NCI-H2171 treated with DMSO at 0.1 percent for 48 hours (cell line): ENCODE measurements around the gene PRKCH.

Source experiments
- DNase-seq: peaks from one replicate; lab custom pipeline; 2025; lab: John Stamatoyannopoulos, UW

PRKCH gene

DNA sequence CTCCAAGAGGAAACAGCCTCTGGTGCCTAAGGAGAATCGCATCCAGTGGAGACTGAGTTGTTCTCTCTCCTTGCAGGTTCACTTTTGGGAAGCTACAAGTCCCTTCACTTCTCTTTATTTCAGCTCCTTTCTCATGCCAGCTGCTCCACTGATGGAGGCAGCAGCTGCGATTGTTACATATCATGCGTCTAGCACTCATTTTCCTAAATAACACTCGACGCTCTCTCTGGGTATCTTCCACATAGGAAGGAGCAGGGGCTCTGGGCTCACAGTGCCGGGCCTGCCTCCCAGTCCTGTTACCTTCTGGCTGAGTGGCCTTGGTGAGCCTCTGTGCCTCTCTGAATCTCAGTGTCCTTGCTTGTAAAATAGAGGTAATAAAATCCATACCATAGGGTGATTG lies 211.4 kb downstream of the PRKCH start:
- no peak for DNase-seq

DNA sequence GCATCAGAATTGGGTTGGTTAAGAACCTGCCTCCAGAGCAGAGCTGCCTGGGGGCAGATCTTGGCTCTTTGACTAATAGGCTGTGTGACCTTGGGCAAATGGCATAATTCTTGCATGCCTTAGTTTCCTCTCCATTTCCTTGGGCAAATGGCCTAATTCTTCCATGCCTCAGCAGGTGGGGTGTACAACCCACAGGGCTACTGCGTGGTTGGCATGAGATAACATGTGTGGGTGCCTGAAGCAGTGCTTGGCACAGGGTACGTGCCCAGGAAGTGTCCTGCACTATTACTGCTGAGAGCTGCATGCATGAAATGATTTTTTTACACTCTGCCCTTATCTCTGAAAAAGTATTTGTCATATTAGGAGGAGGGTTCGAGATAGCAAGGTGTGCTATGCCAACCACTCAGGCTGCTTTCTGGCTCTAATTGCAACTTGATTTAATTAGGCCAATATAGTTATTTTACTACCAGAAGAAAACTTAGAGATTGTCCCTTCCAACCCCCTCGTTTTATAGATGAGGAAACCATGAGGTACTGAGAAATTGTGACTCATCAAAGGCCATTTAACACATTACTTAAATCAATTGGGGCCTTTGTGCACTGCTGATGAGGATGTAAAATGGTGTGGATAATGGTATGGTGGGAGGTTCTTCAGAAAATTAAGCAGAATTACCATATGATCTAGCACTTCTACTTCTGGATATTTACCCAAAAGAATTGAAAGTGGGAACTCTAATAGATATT lies 212.3 kb downstream of the PRKCH start:
- no peak for DNase-seq

DNA sequence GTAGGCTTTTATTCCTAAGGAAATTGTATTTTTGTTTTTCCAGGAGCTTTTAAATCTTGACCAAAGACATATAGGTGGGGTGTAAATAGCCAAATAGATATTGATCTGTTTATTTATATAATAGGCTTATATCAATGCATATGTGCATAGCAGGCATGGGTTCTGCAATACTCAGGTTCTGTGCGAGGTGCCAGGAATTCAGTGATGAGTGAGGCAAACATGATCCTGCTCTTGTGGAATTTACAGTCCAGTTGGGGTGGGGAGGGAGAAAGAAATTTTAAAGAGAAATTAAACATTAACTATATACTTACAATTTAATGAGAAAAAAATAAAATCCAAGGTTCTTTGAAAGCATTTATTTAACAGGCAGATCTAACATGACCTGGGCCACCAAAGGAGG lies 213.7 kb downstream of the PRKCH start:
- no peak for DNase-seq

DNA sequence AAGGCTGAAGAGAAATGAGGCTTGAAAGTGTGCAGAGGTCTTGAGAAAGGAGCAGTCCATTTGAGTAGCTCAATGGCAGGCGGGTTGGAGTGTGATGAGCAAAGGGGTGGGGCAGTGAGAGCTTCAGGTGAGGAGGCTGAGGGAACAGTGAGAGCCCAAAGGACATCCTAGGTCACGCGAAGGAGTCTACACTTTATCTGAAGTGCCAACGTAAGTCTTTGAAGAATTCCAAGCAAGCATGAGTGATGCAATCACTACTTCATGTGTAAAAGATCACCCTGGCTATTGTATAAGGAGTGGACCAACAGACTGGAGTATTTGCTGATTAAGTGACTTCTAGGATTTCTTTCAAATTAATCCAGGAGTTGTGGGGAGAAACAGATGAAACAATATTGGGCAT lies 214.1 kb downstream of the PRKCH start:
- DNase-seq, result no peak

DNA sequence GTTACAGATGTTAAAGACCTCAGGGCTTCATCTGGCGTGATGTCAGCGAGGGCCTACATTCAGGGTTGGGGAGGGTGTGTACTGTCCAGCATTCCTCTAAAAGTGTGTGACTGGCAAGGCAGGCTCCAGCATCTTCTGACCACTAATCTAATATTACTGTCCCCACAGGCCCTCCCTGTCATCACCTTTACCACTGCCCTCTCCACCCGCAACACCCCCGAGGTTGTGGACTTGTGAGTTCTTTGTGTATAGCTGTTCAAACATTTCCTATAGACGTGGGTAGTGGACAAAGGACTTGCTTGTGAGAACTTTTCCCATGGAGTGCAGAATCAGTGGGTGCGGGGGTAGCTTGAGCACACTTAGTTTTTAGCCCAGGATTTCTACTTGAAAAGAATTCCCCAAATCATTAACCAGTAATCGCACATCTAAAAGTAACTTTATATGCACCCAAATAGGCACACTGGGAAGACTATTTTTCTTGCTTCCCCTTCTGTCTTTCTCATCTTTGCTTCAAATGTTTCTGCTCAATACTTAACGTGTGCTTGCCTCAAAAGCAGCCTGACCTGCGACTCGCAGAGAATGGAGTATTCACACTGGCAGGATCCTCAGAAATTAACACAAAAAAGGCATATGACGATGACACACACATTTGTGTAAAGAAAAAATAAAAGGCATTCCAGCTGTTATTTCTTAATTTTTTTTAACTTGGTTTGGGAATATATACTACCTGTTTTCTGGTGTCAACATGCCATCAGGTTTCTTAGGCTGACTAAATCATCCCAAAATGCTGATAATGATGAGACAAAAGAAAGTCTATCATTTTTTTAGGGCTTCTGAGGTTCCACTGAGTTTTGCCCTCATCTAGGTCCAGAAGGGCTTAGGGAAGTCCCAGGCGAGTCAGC lies 215.5 kb downstream of the PRKCH start:
- no peak for DNase-seq

DNA sequence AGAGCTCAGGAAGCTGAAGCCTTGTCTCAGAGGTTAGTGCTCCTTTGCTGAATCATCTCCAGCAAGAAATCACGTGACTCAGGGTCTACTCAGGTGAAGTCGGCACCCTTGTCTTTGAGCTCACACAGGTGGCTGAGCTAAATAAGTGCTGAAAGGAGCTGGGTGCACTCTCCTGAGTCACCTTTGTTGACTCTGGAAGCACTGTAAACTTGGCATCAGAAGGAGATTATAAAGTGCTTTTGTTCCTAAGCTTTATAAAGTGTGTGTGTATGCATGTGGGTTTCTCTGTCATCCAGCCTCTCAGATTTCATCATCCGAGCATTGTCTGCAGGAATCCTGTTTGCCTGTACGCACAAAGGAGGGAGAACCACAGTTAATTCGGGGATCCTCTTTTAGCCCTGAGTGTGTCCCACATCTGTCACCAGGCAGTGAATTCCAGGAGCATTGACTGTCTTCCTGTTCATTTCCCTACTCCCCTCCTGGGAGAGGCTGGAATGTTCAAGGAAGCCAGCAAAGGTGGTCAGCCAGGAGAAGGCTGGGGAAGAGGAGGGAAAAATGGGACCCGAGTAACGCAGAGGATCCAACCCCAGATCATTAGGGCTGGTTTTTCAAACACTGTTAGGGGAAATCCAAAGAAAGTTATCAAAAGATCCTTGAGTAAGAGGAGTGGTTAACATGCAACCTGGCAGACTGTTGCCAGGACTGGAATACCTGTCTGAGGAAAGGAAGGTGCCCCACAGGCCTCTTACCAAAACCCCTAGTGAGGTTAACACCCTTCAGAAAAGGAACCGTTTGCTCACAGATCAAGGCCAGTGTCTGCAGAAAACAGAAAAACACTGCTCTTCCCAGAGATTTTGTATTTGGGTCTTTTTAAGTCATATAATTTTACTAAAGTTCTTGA lies 216.4 kb downstream of the PRKCH start:
- DNase-seq, result peak; percentile 79

DNA sequence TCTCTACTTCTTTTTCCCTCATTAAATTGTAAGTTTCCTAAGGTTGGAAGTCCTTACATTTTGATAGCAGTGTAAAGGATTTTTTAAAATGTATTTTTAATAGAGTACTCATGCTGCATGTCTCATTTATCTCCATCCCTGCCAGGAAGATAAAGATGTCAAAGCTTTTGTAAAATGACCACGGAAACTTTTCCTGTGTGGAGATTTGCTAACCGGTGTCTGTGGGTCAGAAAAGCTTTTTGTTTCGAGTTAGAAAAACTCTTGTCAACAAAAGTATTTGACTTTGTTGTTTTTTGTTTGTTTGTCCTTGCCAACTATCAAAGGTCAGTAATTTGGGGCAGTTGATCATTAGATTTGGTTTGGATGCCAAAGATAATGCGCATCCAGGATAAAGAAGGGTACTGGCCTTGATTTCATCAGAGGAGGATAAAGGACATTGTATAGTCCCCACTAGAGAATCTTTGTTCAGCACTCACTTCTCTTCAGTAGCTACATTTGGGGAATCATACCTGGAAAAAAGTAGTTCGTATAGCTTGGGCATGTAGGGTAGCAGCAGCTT lies 217.2 kb downstream of the PRKCH start:
- no peak for DNase-seq

DNA sequence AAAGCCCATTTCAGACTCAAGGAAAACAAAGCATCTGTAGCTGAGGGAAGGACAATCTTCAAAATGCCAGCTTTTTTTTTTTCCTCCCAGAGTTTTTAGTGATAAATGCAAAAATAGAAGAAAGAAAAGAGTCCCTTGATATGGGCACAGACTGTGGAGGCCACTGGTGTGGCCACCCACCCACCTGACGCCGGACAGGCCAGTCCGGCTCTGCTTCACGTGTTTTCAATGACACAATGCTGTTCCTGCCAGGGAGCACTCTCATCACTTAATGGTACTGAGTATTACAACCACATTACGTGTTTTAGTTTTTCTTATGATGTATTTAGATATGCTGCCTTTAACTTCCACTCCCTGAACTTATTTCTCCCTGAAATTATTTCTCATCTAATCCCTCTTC lies 218.3 kb downstream of the PRKCH start:
- DNase-seq, result no peak

DNA sequence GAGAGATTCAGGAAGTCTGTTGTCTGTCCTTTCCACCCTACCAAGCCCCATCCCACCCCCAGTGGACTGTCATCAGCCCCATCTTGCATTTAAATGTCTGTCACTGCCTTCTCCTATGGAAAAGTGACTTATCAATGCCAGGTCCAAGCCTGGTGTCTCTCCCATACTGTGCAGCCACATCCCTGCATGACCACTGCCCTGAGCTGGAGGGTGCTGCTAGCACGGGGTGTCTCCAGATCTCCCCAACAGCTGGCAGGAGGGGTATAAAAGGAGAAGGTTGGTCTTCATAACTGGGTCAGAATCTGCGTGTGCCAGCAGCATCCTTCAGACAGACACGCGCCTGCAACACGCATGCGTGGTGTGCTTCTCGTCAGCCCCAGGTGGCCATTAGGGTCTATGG lies 219.6 kb downstream of the PRKCH start:
- no peak for DNase-seq

DNA sequence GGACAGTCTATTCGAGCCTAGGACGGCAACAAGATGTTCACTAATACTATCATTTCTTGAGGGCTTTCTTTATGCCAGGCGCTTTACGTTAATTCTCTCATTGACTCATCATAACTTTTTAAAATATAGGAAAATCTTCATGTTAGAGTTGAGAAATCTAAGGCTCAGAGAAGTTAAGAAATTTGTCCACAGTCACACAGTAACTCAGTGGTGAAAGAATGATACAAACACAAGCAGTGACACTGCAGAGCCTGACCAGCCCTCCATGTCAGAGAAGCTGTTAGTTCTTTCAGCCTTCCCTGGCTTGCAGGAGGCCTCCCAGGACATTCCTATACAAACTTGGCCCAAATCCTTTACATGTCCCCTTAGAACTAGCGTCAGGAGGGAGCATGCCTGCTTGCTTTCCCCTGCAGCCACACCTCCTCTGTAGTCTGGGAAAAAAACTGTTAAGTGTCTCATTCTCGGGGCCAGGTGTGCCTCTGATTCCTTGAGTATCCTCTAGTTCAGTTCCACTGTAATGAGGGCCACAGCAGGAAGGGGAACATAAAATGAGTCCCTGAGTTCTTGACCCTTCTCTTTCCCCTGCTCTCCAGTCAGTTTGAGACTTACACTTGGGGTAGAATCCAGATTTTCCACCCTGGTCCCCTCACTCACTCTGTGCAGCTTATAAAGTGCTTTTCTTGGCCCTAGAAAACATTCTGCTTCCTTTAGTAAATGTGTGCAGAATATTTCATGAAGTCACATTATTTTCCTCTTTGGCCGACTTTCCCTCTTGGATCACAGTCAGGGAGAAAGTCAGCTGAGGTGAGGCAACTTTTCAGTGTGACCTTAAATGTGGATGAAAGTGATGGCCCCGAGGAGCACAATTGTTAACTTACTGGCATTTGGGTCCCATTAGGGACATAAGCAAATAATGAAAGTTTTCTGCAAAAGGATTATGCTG lies 221.7 kb downstream of the PRKCH start:
- no peak for DNase-seq

DNA sequence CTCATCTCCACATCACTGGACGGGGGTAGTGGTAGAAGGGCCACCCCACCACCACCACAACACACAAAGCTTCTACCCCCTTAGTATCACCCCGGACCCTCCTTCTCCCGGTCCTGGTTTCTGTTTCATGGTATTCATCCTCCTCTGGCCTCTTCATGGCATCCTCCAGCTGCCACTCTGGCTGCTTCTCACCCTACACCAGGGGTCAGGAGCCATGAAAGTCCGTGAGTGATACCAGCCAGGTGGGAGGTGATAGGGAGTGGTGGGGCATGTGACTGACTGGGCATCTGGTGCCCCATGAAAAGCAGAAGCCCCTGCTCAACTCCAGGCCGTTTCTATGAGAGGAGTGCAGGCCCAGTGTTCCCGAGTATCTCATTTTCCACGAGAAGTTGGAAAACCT lies 222.6 kb downstream of the PRKCH start:
- DNase-seq, result no peak

DNA sequence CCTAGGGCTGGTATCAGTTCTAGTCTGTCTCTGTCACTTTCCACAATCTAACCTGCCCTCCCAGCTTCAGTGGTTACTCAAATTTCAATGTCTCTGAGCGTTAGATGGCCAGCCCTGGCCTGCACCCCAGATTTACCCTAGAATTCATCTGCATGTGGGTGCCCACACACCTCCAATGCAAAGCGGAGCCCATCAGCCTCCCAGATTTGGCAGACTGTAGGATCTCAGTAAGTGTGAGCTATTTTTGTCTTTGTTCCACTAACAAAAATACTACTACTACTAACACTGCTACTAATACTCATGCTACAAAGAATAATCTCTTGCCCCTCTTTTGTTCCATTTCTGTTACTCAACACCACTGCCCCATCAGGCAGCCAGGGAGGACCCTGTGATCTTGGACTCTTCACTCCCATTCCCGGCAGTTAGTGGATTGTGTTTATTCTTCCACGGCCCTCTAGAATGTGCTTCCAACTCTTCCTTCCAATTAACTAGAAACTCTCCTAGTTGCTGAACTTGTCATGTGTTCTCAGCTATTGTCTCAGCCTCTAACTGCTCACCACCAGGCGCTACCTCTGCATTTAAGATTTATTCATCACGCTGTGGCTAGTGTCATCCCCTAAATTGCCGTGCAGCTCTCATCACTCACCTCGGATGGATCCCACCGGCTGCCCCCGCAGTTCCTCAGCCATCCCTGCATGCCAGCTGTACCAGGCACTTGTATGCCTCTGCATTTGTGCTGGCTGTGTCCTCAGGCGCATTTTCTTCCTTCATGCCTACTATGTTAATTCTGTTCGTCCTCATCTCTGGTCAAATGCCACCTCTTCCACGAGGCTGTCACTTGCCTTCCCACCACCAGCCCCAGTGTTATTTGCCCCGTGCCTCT lies 223.3 kb downstream of the PRKCH start:
- DNase-seq, result no peak

DNA sequence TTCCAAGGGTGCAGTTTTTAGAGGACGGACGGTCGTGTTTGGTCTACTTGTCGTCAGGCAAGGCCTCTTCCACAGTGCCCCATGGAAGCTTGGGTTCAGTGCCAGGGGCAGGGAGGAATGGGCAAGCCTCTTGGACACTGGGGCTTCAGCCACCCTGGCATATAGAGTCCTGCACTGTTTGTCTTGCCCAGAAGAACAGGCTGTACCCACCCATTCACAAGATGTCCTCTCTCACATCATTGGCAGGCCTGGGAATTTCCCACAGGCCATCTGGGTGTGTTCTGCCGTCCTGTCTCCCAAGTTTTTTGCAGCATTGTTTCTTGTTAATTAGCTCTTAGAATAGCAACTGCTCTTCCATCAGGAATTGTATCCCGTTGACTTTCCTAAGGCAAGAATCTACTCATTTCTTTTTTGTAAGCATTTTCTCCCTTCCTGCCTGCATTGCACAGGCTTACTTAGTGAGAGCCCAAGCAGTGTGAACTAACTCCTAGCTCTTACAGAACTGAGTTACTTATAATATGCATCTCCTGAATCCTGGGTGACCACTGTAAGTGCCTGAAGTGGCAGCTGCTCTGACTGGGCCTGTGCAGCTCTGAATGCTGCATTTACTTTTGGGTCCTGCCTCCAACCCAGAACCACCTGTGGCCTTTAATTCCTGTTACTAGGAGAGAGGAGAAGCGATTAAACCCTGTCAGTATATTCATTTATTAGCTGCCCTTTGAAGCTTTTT lies 224.5 kb downstream of the PRKCH start:
- DNase-seq, result no peak

DNA sequence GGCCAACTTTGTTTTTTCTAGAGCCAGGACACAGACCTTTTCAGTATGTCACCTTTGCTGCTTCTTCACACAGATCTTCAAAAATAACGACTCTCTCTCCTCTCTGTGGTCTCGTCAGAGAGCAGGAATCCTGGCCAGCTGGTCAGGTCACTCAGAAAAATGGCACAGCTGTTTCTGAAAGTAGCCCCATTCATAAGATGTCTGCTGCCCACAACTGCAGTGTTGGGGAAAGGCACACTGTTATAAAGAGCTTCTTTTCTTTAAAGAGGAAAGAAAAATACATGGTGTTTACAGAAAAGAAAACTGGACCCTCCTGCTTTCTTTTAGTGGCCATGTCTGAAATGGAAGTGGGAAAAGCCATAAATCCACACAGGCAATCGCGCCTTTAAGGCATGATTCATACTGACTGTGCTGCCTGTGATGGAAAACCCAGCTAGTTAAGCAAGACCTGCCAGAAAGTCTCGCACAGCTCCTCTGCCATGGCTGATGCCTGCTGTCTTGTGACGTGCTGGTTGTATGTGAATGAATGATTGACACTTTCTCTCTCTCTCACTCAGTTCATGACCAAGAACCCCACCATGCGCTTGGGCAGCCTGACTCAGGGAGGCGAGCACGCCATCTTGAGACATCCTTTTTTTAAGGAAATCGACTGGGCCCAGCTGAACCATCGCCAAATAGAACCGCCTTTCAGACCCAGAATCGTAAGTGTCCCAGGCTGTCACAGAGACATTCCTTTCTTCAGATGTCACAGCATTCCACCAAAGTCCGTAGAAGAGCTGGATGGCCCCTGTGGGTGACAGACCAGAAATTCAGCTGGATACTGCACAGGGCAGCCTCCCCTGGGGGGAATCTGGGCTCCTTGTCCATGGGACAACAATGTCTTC lies 226.0 kb downstream of the PRKCH start:
- DNase-seq, result no peak

DNA sequence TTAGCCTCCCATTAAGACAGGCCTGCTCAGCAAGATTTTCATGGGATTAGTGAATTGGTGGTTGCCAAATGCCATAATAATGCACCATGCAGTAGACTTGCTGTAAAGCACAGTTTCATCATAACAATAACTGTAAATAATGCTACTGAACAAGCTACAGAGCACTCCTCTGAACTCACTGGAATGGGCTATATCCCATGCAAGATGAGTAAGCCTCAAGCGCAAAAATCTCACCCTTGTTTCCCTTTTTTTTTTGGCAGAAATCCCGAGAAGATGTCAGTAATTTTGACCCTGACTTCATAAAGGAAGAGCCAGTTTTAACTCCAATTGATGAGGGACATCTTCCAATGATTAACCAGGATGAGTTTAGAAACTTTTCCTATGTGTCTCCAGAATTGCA lies 228.0 kb downstream of the PRKCH start:
- no peak for DNase-seq

DNA sequence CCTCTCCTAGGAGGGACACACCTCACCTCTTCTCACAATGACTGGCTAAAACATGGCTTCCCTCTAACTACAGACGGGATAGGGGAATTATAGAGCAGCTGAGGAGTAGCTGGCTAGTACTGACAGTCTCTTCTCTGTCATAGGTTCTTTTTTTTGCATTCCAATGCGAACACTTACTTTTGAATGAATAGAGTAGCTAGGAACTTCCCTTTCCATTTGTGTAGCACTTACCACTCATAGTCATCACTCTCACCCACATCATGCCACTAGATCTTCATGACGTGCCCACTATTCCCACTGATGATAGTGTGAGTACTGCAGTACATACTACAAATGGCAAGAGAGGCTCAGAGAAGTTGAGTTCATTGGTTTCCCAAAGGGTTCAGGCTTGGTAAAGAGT lies 230.0 kb downstream of the PRKCH start:
- DNase-seq, result no peak

DNA sequence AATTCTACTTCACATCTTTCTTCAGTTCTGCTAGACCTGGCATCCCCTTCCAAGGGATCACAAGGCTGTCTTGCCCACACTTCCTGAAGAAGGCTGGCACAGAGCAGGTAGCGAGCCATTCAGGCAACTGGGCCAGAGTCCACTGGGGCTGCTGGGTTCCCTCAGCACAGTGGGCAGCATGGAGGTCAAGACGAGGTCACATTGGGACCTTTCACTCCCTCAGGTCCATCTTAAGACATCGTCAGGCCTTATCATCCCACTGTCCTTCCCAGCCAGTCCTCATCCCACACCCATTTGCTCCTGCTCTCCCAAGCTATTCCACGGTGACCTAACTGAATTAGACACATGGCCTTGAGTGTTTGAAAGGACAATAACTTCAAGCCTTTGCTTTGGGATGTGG lies 230.9 kb downstream of the PRKCH start:
- DNase-seq, result no peak
